GM19438 (cell line): ENCODE results near the gene PDF.
"Not testable (repeated sequence)": the region's sequence is repeated elsewhere in the genome, so short reads cannot be mapped to it uniquely, and the experiment has no call there.

ENCODE experiments used
- ATAC-seq: cut with Tn5 transposase; IDR thresholded peaks from one replicate; pipeline ENCODE4 v1.9.1; 2021; ENCODE audit warnings: low read depth; ENCODE audit not compliant: unreplicated experiment

Gene PDF

GRCh38 chr16:69318177-69318910, 12.0 kb downstream of the PDF start:
- ATAC-seq, result no peak

GRCh38 chr16:69316595-69317034, 13.8 kb downstream of the PDF start:
- no peak for ATAC-seq

- no peak for ATAC-seq
These were observed 14.7 kb downstream of the PDF start for GRCh38 chr16:69315486-69316311.

GRCh38 chr16:69314534-69314933, 15.9 kb downstream of the PDF start:
- no peak for ATAC-seq

GRCh38 chr16:69313469-69313868, 16.9 kb downstream of the PDF start:
- ATAC-seq, result no peak

GRCh38 chr16:69311533-69312387, 18.6 kb downstream of the PDF start:
- ATAC-seq, result peak; percentile 51

GRCh38 chr16:69310653-69311532, 19.5 kb downstream of the PDF start, which contains the start of gene VPS4A:
Gene VPS4A, plus strand, starts transcription at chr16:69311350. Its CDS starts 162 bp downstream, at chr16:69311512.
- ATAC-seq, result peak; percentile 93

GRCh38 chr16:69309316-69309715, 21.1 kb downstream of the PDF start:
- no peak for ATAC-seq

GRCh38 chr16:69307856-69308255, 22.5 kb downstream of the PDF start:
- no peak for ATAC-seq

- ATAC-seq, result no peak
These were observed 23.3 kb downstream of the PDF start for GRCh38 chr16:69307091-69307490.

- ATAC-seq, result no peak
These were observed 24.4 kb downstream of the PDF start for GRCh38 chr16:69306031-69306430.

- ATAC-seq, result no peak
These were observed 28.1 kb downstream of the PDF start for GRCh38 chr16:69302301-69302700.

GRCh38 chr16:69301861-69302260, 28.5 kb downstream of the PDF start:
- ATAC-seq, result no peak

- no peak for ATAC-seq
These were observed 29.2 kb downstream of the PDF start for GRCh38 chr16:69301187-69301586.

- no peak for ATAC-seq
These were observed 32.1 kb downstream of the PDF start for GRCh38 chr16:69298261-69298660.

- not testable (repeated sequence) for ATAC-seq
These were observed 33.6 kb downstream of the PDF start for GRCh38 chr16:69296771-69297170.

- no peak for ATAC-seq
These were observed 36.3 kb downstream of the PDF start for GRCh38 chr16:69294051-69294450.

- no peak for ATAC-seq
These were observed 37.0 kb downstream of the PDF start for GRCh38 chr16:69293401-69293800.

GRCh38 chr16:69291657-69292056, 38.7 kb downstream of the PDF start:
- not testable (repeated sequence) for ATAC-seq
